Ureter (tissue), 1 donor: ENCODE measurements around the gene KLK6. TPM values are rescaled to one million over a fixed set of nuclear protein-coding genes. Genes with fewer than 3 reads are reported as not detected.
A peak's percentile ranks its signal among the peaks of the same experiment; 100 is the strongest.

Experiments used
- DNase-seq: peaks from one replicate; pipeline ENCODE4 v3.0.0-alpha.2; 2020; ENCODE audit warnings: low spot score
- total RNA-seq: library from RNA; stranded (reverse); gene quantifications from one replicate; pipeline ENCODE4 v1.2.4, GENCODE V29; 2023
- donor health status: DM: yes; HTN: yes; CAD: no.

KLK6 gene
- total RNA-seq, 1 donor from 2014 or later: not detected

DNA sequence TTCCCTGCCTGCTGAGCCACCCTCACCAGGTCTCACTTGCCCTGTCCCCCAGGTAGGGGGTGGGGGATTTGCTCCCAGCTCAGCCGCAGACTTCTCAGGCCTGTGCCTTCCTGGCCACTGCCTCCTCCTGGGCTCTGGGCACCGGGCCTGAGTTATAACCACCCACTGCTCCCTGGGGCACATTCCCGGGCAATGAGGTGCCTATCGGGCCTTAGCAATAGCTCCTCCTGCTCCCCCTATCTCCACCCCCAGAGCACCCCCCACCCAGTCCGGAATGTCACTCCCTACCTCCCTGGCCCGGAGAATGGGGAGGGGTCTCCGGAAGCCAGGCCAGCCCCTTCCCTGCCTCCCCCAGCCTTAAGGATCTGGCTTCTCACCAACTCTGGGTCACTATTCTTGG, 16.5 kb downstream of the KLK6 start, which contains the start of gene KLK5:
KLK5 (minus strand) TSS at position 129 of the 400 bp plus-strand sequence. CDS start 381 bp downstream, outside the sequence.
- no peak for DNase-seq

DNA sequence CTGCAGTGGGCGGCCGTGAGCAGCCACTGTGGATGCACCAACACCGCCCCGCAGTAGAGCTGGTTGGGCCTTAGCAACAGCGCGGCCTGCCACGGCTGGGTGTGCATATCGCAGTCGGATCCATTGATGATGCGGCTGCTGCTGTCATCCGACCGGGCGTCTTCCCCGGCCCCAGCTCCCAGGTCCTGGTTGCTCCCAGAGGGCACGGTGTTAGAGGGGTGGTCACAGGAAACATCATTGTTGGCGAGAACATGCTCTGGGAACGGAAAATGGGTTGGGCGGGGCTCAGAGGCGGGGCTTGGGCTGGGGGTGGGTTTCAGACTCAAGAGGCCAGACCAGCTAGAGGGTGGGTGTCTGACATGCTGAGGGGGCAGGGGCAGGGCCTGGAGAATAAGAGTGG, 19.5 kb downstream of the KLK6 start:
- no peak for DNase-seq

DNA sequence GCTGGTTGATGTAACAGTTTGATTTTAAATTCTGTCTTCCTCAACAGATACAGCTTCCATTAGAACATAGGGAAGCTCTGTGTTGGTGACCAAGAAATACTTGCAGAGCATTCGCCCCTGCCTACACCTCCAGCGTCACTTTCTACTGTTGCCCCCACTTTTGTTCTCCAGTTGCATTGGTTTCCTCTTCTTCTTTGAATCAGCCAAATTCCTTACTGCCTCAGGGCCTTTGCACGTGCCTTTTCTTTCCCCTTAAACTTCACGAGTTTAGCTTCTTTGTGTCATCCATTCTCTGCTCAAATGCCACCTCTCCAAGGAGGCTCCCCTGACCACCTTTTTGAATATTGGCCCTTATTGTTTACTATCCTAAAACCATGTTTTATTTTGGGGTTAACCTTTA, 22.3 kb downstream of the KLK6 start:
- DNase-seq: no peak

DNA sequence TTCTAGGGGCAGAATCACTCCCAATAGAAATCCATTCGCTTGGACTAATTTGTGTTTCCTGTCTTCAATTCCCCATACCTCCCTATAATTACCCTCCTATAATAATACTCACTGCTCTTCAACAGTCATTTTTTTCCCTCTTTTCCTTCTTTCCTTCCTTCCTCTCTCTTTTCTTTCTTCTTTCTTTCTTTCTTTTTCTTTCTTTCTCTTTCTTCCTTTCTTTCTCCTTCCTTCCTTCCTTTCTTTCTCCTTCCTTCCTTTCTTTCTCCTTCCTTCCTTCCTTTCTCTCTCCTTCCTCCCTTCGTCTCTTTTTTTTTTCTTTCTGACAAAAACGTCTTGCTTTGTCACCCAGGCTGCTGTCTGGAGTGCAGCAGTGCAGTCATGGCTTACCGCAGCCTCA, 24.6 kb downstream of the KLK6 start:
- DNase-seq: no peak

DNA sequence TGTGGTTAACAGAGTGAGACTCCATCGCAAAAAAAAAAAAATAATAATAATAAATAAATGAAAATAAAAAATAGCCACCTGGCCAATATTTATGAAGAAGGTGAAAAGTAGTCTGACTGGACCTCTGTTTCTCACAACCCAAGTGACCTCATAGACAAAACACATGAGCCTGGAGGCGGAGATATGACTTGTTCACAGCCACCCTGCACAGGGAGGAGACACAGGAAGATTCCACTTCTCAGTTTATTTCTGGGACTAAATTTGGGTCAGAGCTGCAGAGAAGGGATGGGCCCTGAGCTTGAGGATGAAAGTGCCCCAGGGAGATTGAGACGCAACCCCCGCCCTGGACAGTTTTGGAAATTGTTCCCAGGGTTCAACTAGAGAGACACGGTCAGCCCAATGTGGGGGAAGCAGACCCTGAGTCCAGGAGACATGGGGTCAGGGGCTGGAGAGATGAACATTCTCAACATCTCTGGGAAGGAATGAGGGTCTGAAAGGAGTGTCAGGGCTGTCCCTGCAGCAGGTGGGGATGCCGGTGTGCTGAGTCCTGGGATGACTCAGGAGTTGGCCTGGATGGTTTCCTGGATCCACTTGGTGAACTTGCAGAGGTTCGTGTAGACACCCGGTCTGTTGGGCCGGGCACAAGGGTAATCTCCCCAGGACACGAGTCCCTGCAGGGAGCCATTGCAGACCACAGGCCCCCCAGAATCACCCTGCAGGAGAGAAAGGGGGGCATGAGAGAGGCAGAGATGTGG, 26.1 kb downstream of the KLK6 start:
- DNase-seq: no peak

DNA sequence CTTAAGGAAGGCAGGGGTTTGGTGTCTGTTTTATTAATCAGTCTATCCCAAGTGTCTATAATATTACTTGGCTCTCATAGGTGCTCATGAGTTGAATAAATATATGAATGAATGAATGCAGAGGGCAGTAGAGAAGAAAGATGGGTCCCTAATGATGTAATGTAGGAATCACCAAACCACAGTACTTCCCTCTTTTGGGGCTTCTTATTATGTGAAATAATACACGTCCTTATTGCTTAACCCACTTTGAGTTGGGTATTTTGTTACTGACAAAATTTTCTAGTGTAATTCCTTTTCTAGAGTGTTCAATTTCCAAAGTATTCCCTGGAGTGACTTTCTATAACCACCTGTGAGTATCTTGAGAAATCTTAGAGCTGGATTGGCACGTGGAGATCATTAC, 29.8 kb downstream of the KLK6 start:
- DNase-seq: no peak

DNA sequence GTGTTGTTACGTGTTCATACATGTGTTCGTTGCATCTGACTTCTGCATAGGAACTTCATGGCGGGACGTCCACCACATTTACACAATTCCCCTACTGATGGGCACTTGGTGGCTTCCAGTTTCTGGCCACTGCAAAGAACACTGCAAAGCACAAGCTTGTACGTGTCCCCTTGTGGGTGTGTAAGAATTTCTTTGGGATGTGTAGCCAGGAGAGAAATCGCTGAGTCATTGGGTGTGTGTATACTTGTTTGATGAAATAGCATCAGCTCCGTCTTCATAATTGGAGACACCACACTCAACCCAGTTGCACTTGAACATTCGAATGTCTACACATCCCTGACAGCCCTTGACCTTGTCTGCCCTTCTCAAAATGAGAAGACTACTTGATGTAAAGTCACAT, 35.8 kb downstream of the KLK6 start:
- DNase-seq: no peak

DNA sequence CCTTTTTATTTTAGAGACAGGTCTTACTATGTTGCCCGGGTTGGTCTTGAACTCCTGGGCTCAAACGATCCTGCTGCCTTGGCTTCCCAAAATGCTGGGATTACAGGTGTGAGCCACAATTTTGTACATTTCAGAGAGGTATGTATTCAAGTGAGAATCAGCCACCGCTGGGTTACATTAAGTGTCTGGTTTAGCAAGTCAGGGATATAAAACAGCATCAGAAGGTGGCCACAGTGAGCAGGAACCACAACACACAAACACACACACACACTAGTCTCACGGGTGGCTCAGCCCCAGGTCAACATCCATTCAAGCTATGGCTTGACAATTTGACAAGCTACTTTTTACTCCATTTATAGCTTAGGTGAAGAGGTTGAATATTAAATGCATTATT, 36.7 kb downstream of the KLK6 start:
- DNase-seq: no peak

DNA sequence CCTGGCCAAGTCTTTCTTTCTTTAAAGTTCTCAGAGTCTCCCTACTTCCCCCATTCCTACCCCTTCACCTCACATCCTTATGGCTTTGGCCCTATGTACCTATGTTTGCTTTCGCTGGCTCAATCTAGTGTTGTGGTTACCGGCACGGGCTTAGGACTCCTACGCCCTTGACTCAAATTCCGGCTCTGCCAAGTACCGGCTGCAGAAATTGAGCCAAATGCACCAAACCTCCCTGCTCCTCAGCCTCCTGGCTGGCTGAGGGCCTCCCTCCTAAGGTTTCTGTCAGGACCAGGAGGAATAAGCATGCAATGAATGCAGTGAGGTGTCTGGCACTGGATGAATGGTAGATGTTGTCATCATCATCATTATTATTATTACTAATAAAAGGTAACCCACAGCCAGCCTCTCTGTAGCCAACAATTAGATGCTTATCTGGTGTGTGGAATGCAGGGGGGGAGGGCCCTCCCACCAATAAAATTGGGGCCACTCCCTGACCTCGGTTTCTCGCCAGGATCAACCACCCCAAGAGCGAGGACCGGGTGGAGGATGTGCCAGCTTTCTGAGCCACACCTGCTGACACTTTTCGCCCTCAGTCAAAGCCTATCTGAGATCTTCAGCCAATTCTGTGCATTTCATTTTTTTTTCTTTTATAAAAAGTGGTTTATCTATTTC, 37.2 kb downstream of the KLK6 start:
- DNase-seq: no peak

DNA sequence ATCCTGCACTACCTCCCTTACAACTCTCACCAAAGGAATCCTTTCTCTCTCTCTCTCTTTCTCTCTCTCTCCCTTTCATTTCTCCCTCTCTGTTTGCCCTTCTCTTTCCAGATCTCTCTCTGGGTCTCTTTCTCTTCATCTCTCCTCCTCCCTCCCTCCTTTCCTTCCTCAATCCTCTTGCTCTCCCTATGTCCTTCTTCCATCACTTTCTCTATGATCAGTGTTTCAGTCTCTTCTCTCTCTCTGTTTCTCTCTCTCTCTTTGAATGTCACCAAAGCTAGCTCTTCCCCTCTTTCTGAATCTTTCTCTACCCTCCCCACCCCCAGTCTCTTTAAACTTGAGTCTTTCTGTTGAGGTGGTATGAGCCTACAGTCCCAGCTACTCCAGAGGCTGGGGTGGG, 38.4 kb downstream of the KLK6 start:
- DNase-seq: no peak

DNA sequence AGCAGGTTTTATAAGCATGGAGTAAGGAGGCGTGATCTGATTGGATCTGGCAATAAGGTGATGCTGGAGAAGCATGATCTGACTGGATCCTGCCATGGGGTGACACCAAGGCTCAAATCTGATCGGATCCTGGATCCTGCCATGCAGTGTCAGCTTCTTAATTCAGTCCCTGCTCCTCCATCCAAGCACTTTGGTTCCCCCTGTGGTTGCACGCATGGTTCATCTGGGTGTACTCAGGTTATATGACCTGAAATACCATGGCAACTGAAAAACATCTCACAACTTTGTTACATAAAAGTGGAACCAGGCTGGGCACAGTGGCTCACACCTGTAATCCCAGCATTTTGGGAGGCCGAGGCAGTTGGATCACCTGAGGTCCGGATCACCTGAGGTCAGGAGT, 40.6 kb downstream of the KLK6 start:
- DNase-seq: no peak

DNA sequence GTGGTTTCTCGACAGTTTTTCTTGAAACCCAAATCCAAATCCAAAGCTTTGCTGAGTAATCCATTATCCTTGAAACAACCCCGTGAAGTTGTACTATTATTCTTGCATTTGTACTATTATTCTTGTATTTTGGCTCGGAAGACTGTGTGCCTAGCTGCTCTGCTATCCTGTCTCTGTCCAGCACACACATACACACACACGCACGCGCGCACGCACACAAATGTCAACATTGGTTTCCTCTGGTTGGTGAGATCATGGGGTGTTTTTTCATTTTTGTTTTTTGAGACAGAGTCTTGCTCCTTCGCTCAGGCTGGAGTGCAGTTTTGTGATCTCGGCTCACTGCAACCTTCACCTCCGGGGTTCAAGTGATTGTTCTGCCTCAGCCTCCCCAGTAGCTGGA, 43.2 kb downstream of the KLK6 start:
- no peak for DNase-seq

DNA sequence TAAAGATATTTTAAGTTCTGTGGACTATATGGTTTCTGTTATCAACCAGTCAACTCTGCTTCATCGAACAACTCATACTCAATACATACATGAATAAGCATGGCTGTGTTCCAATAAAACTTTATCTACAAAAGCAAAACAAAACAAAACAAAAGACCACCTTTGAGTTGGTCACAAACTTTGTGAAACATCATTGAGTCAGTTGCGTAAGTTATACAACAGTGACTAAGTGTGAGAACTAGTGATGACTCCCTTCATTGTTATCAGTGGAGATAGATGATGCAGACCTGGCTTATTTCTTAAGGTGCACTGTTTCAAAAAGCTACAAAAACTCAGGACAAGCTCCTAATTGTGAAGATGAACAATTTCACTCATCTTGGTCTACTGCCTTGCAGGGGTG, 43.7 kb downstream of the KLK6 start:
- DNase-seq: no peak

DNA sequence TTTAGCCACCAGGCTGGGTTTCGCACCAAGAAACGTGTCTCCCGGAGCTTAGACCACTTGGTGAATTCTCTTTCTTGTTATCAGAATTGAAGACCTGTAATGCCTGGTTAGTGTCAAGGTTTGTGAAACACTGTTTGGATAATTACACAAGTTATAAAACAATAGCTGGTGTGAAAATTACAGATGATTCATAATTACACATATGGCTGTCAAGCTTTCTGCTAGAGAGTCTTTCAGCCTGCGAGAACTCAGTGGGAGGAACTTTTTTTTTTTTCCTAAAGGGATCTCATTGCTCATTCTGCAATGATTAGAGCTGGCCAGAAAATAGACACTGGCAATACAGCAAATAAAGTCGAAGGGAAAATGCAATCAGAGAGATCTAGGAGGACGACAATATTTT, 44.8 kb downstream of the KLK6 start:
- DNase-seq: no peak

DNA sequence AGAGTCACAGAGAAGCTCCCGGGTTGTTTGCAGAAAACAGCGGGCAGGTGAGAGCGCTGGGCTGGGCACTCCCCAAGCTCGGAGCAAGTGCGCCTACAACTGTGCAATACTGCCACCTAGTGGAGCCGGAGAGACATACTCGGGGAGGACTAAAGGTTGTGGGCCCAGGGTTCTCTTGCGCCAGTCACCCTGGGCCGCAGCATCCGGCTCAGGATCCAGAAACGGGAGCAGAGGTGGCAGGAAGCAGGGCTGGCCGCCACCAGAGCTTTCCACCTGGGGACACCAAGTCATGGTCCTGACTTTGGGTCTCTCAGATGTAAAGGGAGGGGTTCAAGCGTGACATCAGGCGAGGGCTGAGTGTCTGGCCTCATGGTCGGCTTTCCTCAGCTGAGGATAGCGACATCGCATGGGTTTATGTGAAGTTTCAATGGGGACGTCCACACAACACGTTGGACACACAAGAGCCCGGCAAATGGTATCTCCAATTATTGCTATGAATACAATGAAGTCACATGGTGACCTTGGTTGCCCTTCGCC, 47.0 kb downstream of the KLK6 start:
- peak; percentile 76 for DNase-seq

DNA sequence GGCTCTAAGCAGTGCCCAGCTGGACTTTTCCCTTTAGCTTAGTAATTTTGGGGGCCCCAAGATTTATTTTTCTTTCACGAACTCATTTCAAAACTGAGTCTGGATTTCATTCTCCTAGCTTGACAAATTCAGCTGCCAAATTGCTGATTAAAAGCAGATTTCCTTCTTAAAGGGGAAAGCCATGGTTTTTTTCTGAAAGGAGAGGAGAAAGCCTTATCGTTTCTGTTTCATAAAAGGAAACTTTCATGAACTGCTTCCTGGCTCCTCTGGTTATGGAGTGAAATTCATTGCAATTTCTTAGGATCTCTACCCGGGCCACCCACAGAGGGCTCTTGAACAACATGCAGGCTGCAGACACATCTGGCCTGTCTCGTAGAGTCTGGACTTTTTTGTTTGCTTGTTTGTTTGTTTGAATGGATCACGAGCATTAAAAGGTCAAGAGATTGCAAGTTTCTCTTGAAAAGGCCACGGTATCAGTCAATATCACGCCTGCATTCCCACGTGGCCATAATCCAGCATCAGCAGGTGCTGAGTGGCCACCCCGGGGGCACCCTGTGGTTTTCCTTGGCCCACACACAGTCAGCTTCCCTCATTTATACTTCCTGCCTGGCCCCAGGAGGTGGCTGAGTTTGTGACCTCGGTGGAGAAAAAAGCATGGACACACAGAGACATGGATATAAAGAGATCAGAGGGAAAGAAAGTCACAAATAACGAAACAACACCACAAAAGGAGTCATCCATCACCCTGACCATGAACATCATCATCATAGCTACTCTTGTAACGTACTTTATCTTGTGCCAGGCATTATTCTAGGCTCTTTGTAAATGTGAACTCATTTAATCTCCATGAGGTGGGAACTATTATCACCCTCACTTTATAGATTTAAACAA, 47.7 kb downstream of the KLK6 start:
- no peak for DNase-seq

DNA sequence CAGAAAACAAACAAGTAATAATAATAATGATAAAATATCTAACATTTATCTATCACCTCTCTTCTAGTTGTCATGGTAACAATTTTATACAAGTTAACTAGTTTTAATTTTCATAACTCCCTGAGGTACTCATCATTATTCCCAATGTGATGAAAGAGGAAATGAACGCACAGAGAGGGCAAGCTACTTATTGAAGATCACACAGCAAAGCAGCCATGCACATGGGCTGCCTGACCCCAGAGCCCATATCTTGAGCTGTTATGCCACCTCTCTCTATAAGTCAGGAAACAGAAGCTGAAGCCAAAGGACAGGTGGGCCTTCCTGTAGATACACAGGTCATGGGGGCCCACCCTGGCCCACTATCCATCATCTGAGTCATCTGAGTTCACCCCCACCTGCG, 53.3 kb downstream of the KLK6 start:
- DNase-seq: no peak

DNA sequence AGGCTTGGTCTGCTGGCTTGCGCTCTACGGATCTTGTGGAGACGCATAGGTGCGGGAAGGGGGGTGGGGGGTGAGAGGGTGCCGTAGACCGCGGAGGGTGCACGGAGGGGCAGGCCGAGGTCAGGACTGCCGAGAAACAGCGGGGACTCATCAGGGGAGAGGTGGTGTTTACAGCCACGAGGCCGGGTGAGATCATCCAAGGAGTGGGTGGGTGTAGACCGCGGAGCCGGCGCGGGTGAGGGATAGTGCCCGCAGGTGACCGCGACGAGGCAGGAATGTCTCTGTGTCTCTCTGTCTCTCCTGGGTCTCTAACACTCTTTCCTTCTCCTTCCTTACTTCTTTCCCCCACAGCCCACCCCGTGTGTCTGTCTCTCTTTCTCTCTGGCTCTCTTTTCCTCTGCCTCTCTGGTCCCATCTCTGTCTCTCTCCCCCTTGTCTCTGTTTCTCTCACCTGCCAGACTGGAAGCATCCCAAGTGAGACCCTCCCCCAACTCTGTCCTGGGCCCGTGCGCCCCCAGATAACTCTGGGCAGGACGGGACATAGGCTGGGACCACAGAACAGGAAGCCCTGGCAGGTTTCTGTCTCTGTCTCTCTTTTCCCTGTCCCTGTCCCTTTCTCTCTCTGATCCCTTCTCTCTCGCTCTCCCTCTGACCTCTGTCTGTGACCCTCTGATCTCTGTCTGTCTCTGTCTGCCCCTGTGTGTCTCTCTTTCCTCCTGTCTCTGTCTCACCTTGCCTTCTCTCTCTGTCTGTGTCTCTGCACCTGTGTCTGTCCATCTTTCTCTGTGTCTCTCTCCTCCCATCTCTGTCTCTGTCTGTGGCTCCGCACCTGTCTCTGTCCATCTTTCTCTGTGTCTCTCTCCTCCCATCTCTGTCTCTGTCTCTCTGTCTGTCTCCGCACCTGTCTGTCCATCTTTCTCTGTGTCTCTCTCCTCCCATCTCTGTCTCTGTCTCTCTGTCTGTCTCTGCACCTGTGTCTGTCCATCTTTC, 56.4 kb downstream of the KLK6 start:
- DNase-seq: no peak

DNA sequence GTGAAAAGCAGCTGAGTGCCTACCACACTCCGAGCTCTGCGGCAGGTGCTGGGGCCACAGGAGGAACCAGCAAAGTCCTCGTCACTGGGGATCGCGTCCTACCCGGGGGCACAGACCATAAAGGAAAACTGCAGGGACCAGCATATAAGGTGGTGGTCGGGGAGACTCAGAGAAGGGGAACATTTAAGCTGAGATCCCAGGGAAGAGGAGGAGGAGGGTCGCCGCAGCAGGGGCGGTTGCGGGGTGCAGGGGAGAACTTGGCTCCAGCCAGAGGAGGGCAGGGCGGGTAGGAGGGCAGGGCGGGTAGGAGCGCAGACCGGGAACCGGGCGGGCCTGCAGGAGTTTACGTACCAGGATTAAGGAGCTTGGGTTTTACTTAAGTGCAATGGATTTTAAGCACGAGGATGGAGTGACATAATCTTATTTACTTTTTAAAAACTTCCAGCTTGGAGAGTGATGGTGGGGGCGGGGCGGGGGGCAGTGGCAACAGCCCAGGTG, 57.2 kb downstream of the KLK6 start:
- no peak for DNase-seq

DNA sequence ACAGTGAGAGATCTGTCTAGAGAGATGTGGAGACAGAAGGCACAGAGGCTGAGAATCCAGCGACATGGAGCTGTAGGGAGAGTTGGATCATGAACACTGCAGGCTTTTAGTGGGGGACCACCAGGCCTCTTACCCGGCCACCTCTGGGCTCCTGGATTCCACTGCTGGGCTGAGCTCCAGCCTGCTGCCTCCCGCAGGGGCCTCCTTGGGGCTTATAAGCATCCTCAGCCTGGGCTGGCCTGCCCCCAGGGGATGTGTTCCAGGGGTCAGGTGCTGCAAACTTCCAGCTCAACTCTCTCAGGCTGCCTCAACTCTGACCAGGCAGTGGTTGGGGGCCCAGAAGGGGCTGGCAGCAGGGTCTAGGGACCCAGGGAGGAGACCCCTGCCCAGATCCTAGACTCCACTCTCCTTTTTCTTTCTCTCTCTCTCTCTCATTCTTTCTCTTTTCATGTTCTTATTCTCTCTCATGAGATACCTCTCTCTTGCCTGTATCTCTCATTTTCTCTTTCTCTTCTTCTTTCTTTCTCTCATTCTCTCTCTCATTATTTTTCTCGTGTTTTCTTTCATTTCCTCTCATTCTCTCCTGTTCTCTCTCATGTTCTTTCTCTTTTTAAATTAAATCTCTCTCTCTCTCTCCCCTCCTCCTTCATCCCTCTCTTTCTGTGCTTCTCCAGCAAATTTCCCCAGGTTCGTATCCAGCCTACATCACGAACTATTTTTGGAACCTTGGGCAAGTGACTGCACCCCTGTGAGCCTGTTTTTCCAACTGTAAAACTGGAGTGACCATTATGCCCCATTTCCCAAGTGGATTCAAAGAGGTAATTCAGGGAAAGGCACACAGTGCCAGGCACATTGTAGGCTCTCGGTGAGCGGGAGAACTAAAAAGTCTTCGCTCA, 57.9 kb downstream of the KLK6 start, which contains the start of gene KLK4:
KLK4 (minus strand) TSS at position 190 of the 896 bp plus-strand sequence. CDS start 657 bp downstream, outside the sequence.
- DNase-seq: no peak
